ENCODE data around the gene GTPBP3.

GTPBP3 gene

DNA sequence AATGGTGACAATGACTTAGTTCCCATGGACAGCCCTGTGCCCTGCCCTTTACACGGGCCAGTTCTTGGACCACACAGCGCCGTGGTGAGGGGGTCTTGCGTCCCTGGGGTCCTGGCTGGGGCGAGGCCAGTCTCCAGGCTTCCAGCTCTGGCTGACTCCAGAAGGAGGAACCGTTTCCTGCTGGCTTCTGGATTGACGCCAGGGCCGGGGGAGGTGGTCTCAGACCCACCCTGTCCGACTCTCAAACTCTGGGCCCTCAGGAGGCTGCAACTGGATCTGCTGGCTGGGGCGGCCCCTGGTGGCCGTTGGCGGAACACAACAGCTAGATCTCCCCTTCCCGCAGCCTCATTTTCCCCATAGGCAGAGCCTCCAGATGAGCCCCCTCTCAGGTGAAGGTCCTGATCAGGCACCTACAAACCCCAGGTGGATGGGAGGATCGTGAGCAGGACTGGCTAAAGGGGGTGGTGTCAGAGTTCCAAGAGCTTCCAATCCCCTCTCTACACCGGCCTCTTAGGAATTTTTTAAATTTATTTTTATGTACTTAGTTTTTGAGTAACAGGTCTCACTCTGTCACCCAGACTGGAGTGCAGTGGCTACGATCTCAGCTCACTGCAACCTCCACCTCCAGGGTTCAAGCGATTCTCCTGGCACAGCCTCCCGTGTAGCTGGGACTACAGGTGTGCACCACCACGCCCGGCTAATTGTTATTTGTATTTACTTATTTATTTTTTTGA lies 48.7 kb downstream of the GTPBP3 start:
- DNase-seq (ENCODE audit: low read depth in 2 of 2) = peak; percentile 50 to 59

DNA sequence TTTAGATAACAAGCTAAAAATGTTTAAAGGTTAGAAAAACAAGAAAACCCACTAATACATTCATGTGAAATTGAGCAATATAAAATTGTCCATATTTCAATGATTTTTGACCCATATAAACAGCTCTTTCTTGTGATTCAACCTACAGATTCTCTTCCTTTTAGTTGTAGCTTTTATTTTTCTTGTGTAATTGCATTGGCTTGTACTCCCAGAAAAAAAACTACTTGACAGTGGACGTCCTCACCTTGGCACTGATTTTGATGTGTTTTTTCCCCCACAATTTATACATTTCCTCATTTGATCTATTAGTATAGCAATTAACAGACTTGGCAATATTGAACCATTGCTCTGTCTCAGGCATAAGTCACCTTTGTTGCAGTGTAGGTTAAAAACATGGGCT lies 51.9 kb downstream of the GTPBP3 start:
- DNase-seq (ENCODE audit: low read depth in 2 of 2) = no peak

DNA sequence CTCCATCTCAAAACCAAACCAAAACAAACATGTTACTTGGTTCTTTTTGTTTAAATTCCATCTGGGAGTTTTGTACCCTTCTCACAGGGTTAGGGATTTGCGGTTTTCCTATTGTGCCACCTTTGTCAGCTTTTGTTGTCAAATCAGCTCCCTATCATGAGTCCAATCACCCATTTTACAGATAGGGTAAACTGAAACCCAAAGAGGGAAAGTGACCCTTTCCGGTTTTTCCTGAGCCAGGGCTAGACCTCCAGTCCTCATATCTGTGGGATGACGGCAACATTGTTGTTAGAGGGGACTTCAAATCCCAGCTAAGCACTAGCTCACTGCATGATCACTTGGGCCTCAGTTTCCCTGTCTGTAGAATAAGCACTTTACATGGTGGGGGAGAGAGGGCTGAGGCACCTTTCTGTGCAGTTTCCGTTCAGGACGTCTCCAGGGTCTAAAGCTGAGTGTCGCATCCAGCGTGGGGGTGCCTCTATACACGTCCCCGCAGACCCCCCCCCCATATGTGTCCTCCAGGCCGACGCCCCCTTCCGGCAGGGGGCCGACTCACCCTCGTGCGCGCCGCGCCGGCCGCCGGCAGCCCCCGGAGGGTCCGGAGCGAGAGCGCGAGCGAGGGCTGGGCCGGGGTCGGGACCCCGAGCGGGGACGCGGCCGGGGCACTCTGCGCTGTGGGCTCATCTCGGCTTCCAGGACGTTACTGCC lies 52.8 kb downstream of the GTPBP3 start:
- no peak for DNase-seq (ENCODE audit: low read depth in 2 of 2)

DNA sequence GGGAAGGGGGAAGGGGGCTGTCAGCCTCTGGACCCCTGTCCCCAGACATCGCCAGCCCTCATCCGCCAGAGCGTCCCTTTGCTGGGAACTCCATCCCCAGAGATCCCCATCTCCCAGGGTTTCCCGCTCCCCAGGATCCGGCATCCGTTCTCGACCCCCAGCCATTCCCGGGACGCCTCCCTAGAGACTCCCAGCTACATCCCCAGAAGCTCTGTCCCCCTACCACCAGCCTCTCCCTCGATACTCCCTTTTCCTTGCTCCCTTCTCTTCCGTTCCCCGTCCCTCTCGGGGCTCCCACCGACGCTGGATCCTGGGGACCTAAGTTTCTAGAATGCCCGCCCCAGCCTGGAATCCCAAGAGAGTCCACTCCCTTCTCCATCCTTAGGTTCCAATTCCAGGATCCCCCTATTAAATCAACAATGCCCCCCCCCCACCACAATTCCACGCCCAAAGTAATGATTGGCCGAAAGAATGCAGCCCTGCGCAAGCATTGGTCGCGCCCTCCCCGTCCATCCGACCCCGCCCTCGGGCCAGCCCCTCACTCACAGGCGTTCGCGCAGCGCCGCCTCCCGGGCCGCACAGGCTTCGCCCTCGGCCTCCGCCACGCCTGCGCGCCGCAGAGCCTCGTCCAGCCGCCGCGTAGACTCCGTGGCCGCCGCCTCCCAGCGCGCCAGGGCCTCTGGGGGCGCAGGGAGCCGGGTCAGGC lies 53.5 kb downstream of the GTPBP3 start:
- DNase-seq (ENCODE audit: low read depth in 2 of 2) = peak; percentile 91 to 94

DNA sequence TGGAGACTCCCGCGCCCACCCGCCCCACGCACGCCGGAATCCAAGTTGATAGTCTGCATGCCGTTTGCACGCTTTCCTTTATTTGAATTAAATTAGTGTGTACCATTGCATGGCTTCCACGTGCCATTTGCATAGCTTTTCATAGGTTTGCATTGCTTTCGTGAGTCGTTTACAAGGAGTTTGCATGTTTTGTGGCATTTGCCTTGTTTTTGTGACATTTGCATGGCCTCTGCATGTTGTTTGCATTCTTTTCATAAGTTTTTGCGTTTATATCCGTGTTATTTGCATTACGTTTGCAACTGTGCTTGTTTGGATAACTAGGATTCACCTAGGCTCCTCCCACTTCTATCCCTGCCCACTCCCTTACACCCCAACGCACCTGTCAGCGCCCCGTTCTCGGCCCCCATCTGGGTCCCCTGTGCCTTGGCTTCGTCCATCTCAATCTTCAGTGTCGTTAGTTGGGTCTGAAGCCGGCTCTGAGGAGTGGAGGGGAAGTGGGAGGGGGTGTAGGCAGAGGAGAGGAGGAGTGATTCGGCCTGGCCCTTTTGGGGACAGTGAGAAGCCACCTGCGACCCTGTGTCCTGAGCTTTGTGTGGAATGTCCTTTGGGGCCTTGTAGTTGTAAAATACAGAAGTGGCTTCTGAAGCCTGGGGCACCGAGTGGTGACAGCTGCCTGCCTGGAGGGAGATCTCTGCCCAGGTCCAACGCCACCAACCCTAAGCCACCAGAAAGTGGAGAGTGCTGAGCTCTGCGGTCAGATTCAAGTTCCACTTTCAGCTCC lies 54.2 kb downstream of the GTPBP3 start:
- DNase-seq (ENCODE audit: low read depth in 2 of 2) = no peak

Measured in stimulated activated CD4-positive, alpha-beta T cell treated with anti-CD3 and anti-CD28 coated beads, Interleukin-4, amount 100 ng/mL, for 48 hours (primary cell).